Spleen (tissue), 11 donors: ENCODE results near the gene FOLR3. TPM values are rescaled to one million over a fixed set of nuclear protein-coding genes. Genes with fewer than 3 reads are reported as not detected.
"Not testable (repeated sequence)": the region's sequence is repeated elsewhere in the genome, so short reads cannot be mapped to it uniquely, and the experiment has no call there.

ENCODE experiments used
- DNase-seq: peaks from one replicate; pipeline ENCODE4 v3.0.0-alpha.2; 2020
- H3K27ac ChIP-seq, 8 donors: fragments of 200-600 bp; sonication (generic) in 7 of 8; 1 replicate in 4 of 8; 2 replicates in 4 of 8; pipeline versions ENCODE4 v1.5.0 to v1.8.0; 2016 to 2021; ENCODE audit warnings: inconsistent platforms in 4 of 8, mild to moderate bottlenecking in 4 of 8, moderate library complexity in 1 of 8
- H3K27me3 ChIP-seq, 7 donors: fragments of 200-600 bp; sonication (generic) in 6 of 7; replicated peaks in 1 of 7; 1 replicate in 4 of 7; 2 replicates in 3 of 7; pipeline versions ENCODE4 v1.5.0 to v1.8.0; 2016 to 2021; ENCODE audit warnings: inconsistent platforms in 3 of 7, mild to moderate bottlenecking in 1 of 7
- H3K36me3 ChIP-seq, 6 donors: fragments of 200-600 bp; sonication (generic) in 5 of 6; 1 replicate in 4 of 6; 2 replicates in 2 of 6; pipeline versions ENCODE4 v1.5.0 to v1.8.0; 2016 to 2021; ENCODE audit warnings: inconsistent platforms in 2 of 6
- H3K4me1 ChIP-seq, 6 donors: fragments of 200-600 bp; sonication (generic) in 5 of 6; 1 replicate in 3 of 6; 2 replicates in 3 of 6; pipeline versions ENCODE4 v1.5.0 to v1.8.0; 2016 to 2021; ENCODE audit warnings: inconsistent platforms in 3 of 6
- H3K4me3 ChIP-seq, 8 donors: fragments of 200-600 bp; sonication (generic) in 7 of 8; 1 replicate in 4 of 8; 2 replicates in 4 of 8; pipeline versions ENCODE4 v1.5.0 to v1.8.0; 2016 to 2021; ENCODE audit warnings: inconsistent platforms in 4 of 8, mild to moderate bottlenecking in 4 of 8, moderate library complexity in 2 of 8
- H3K9me3 ChIP-seq, 8 donors: fragments of 200-600 bp; sonication (generic) in 7 of 8; 1 replicate in 4 of 8; 2 replicates in 4 of 8; pipeline versions ENCODE4 v1.5.0 to v1.8.0; 2016 to 2021; ENCODE audit warnings: inconsistent platforms in 4 of 8
- POLR2A ChIP-seq, 3 donors: fragments of 450-650 bp; IDR thresholded peaks; one replicate each; pipeline ENCODE4 v1.5.1; 2017; ENCODE audit warnings: antibody characterized with exemption in 3 of 3, mild to moderate bottlenecking in 1 of 3
- POLR2AphosphoS5 ChIP-seq, 3 donors: sonication (generic); formaldehyde crosslinking; IDR thresholded peaks; one replicate each; pipeline ENCODE4 v1.5.1; 2017; ENCODE audit warnings: antibody characterized with exemption in 3 of 3
- WGBS, 5 donors: extraction: QIAGEN DNeasy Blood & Tissue Kit in 3 of 5; methylation state at CpG; one replicate each; pipeline versions ENCODE4 v1.1.5 to v1.1.7; 2013 to 2018; 5-methylcytosine and 5-hydroxymethylcytosine counted together
- intact Hi-C: fragments of 100-400 bp; cut with DNase I; formaldehyde crosslinking; loops from one replicate; pipeline ENCODE4 v1.15.0; 2023; ENCODE audit warnings: low total_unique reads
- polyA plus RNA-seq, 3 donors: library from polyadenylated mRNA; stranded (reverse); fragments of 200-250 nt; gene quantifications; one replicate each; pipeline ENCODE4 v1.2.1, GENCODE V29; 2013
- total RNA-seq, 7 donors: library from RNA; depleted of rRNA in 3 of 7; stranded (reverse); fragments of >200 nt in 3 of 7; fragmentation: NEBNext Ultra II Directional in 4 of 7; extraction: Animal tissue kit (Norgen Biotek cat#: 25700) in 4 of 7; gene quantifications; one replicate each; pipeline versions ENCODE4 v1.1.0 to v1.2.1, GENCODE V29; 2016 to 2021
- TF ChIP-seq, protein P1 (sequence below), 11 experiments: fragments of 200-600 bp in 7 of 11; fragments of 450-650 bp in 4 of 11; sonication (generic) in 4 of 11; IDR thresholded peaks in 8 of 11; conservative IDR thresholded peaks in 3 of 11; 1 replicate in 7 of 11; 2 replicates in 4 of 11; pipeline versions ENCODE4 v1.4.0 to v1.8.0; 2016 to 2021; ENCODE audit warnings: antibody characterized with exemption in 11 of 11, inconsistent platforms in 4 of 11, mild to moderate bottlenecking in 1 of 11
- donor health status: healthy with polysubstance abuse.
- donor health status: DM: no; HTN: no; CAD: no; lungs with moderate emphysema.
- donor health status: DM: no; HTN: no; CAD: no.
- donor health status: Bipolar disorder and iron deficiency.
- donor health status: healthy.
- donor health status: DM: no; HTN: no; CAD: no.
- donor health status: DM: yes; HTN: yes; CAD: no.

Gene FOLR3
- total and polyA plus RNA-seq, 10 donors, result 0.49 to 43.2 (median 11.9) TPM

DNA sequence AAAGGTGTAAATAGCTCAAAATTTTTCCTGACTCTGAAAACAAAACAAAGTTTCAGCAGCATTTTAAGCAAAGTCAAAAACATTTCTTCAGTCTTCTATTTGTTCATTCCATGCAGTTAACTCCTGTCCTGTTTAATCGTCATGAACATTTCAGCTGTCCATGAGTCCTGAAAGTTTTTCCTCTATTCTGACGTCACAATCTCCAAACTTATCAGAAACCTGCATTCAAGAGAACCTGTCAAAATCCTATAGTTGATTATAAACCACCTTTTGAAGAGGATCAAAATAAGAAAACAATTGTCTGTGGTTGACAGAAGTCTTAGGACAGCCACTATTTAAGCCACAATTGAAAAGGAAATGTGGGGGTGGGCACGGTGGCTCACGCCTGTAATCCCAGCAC, 15.4 kb downstream of the FOLR3 start:
- WGBS, 5 donors, result 66 to 80% (median 71%) methylated on average over 4 of the region's 4 CpGs
- intact Hi-C loops, result no loop called here
- H3K4me3 ChIP-seq, result no peak overlapping the region
- no peaks in the 10 kb centered on the region for H3K36me3 ChIP-seq
- no peak for DNase-seq
- H3K27ac ChIP-seq, result no peak overlapping the region
- TF ChIP-seq, protein P1, sequence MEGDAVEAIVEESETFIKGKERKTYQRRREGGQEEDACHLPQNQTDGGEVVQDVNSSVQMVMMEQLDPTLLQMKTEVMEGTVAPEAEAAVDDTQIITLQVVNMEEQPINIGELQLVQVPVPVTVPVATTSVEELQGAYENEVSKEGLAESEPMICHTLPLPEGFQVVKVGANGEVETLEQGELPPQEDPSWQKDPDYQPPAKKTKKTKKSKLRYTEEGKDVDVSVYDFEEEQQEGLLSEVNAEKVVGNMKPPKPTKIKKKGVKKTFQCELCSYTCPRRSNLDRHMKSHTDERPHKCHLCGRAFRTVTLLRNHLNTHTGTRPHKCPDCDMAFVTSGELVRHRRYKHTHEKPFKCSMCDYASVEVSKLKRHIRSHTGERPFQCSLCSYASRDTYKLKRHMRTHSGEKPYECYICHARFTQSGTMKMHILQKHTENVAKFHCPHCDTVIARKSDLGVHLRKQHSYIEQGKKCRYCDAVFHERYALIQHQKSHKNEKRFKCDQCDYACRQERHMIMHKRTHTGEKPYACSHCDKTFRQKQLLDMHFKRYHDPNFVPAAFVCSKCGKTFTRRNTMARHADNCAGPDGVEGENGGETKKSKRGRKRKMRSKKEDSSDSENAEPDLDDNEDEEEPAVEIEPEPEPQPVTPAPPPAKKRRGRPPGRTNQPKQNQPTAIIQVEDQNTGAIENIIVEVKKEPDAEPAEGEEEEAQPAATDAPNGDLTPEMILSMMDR (IDR thresholded peaks at IDR 0.05 in 8 of 11, conservative IDR thresholded peaks at IDR 0.05 in 3 of 11), result no peak
- no peak for TF ChIP-seq POLR2AphosphoS5 (IDR thresholded peaks at IDR 0.05)
- no peak for TF ChIP-seq POLR2A (IDR thresholded peaks at IDR 0.05)
- H3K4me1 ChIP-seq, result no peaks in the 10 kb centered on the region
- H3K9me3 ChIP-seq, result no peaks in the 10 kb centered on the region
- H3K27me3 ChIP-seq, result no peaks in the 10 kb centered on the region

DNA sequence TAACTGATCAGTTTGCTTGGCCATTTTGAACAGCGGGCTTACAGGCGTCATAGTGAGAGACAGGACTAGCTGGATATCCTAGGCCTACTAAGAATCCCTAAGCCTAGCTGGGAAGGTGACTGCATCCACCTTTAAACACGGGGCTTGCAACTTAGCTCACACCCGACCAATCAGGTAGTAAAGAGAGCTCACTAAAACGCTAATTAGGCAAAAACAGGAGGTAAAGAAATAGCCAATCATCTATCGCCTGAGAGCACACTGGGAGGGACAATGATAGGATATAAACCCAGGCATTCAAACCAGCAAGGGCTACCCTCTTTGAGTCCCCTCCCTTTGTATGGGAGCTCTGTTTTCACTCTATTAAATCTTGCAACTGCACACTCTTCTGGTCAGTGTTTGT, 18.3 kb downstream of the FOLR3 start:
- H3K4me1 ChIP-seq, H3K27me3 ChIP-seq, H3K4me3 ChIP-seq, intact Hi-C loops, DNase-seq, H3K9me3 ChIP-seq, H3K36me3 ChIP-seq, H3K27ac ChIP-seq: not testable (repeated sequence)
- 84 to 92% (median 90%) methylated on average over 6 of the region's 6 CpGs for WGBS, 5 donors

DNA sequence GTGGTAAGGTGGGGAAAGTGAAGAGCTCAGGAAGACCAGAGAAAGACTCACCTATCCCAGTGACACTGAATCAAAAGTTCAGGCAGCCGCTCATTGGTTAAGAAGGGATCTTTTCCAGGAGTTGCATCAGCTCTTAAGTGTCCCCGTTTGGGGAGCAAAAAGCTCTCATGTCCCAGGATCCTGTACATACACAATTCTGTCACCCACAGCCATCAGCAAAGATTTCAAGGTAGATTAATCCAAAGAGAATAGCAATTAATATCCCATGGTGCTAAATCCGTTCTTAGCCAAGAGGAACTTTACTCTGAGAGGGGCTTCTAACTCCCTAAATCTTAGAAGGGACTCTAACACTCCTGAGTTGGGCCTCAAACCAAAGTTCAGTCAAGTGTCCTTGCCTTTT, 19.3 kb downstream of the FOLR3 start:
- 84 to 96% (median 85%) methylated on average over 1 to 3 of the region's 3 CpGs for WGBS, 5 donors
- no peaks in the 10 kb centered on the region for H3K9me3 ChIP-seq
- peaks cover 0 to 13% (median 0%) of the 10 kb centered on the region in 7 donors for H3K27me3 ChIP-seq
- H3K27ac ChIP-seq, result no peak overlapping the region
- TF ChIP-seq, protein P1 (IDR thresholded peaks at IDR 0.05 in 8 of 11, conservative IDR thresholded peaks at IDR 0.05 in 3 of 11), result no peak
- TF ChIP-seq POLR2AphosphoS5 (IDR thresholded peaks at IDR 0.05), result no peak
- no peak for TF ChIP-seq POLR2A (IDR thresholded peaks at IDR 0.05)
- no peak for DNase-seq
- no peaks in the 10 kb centered on the region for H3K4me1 ChIP-seq
- intact Hi-C loops, result no loop called here
- H3K4me3 ChIP-seq, result no peak overlapping the region
- no peaks in the 10 kb centered on the region for H3K36me3 ChIP-seq

- H3K27ac ChIP-seq, result no peak overlapping the region
- H3K9me3 ChIP-seq, result no peaks in the 10 kb centered on the region
- intact Hi-C loops, result no loop called here
- no peak for DNase-seq
- H3K27me3 ChIP-seq, result peaks cover 0 to 22% (median 0%) of the 10 kb centered on the region in 7 donors
- no peak for TF ChIP-seq POLR2A (IDR thresholded peaks at IDR 0.05)
- no peaks in the 10 kb centered on the region for H3K4me1 ChIP-seq
- WGBS, 5 donors, result 81 to 91% (median 88%) methylated on average over 4 of the region's 4 CpGs
- H3K4me3 ChIP-seq, result no peak overlapping the region
- no peaks in the 10 kb centered on the region for H3K36me3 ChIP-seq
These were observed 20.2 kb downstream of the FOLR3 start for GRCh38 chr11:72155751-72156150.

- no peak for DNase-seq
- WGBS, 5 donors, result 84 to 87% (median 85%) methylated on average over 4 of the region's 4 CpGs
- Histone ChIP-seq H3K9me3 (no peaks in the 10 kb centered on the region), H3K36me3 (no peaks in the 10 kb centered on the region), H3K4me3 (no peak overlapping the region), H3K27me3 (peaks cover 0 to 28% (median 0%) of the 10 kb centered on the region in 7 donors), H3K27ac (no peak overlapping the region), H3K4me1 (no peaks in the 10 kb centered on the region)
- TF ChIP-seq POLR2AphosphoS5 (IDR thresholded peaks at IDR 0.05), result no peak
- TF ChIP-seq, protein P1 (IDR thresholded peaks at IDR 0.05 in 8 of 11, conservative IDR thresholded peaks at IDR 0.05 in 3 of 11), result no peak
- no peak for TF ChIP-seq POLR2A (IDR thresholded peaks at IDR 0.05)
- intact Hi-C loops, result no loop called here
These were observed 21.6 kb downstream of the FOLR3 start for GRCh38 chr11:72157131-72157530.
